Esophagus (tissue), 2 donors: Measurements from ENCODE around the gene SPNS1. TPM values are rescaled to one million over a fixed set of nuclear protein-coding genes. Genes with fewer than 3 reads are reported as not detected.
"Not testable (repeated sequence)": the region's sequence is repeated elsewhere in the genome, so short reads cannot be mapped to it uniquely, and the experiment has no call there.

ENCODE experiments used
- H3K27ac ChIP-seq, 2 donors: one replicate each; pipeline ENCODE4 v1.5.1; 2013; ENCODE audit warnings: low read depth in 2 of 2, mild to moderate bottlenecking in 2 of 2, inconsistent platforms in 1 of 2, low read length in 1 of 2, moderate library complexity in 1 of 2
- H3K27me3 ChIP-seq, 2 donors: one replicate each; pipeline ENCODE4 v1.6.1; 2013; ENCODE audit warnings: low read length in 2 of 2, control low read depth in 1 of 2, mild to moderate bottlenecking in 1 of 2; ENCODE audit not compliant: insufficient read depth in 2 of 2, control insufficient read depth in 1 of 2
- H3K36me3 ChIP-seq, 2 donors: one replicate each; pipeline ENCODE4 v1.6.1; 2013; ENCODE audit warnings: low read length in 1 of 2; ENCODE audit not compliant: control insufficient read depth in 2 of 2, insufficient read depth in 2 of 2
- H3K4me1 ChIP-seq, 2 donors: one replicate each; pipeline ENCODE4 v1.6.1; 2013; ENCODE audit warnings: low read length in 1 of 2; ENCODE audit not compliant: control insufficient read depth in 2 of 2, insufficient read depth in 2 of 2
- H3K4me3 ChIP-seq, 2 donors: one replicate each; pipeline ENCODE4 v1.5.1; 2013; ENCODE audit warnings: low read length in 2 of 2, mild to moderate bottlenecking in 2 of 2, low read depth in 1 of 2, moderate library complexity in 1 of 2
- H3K9me3 ChIP-seq, 2 donors: one replicate each; pipeline ENCODE4 v1.6.1; 2013; ENCODE audit warnings: mild to moderate bottlenecking in 2 of 2, low read depth in 1 of 2, low read length in 1 of 2, moderate library complexity in 1 of 2; ENCODE audit not compliant: control insufficient read depth in 2 of 2, insufficient read depth in 1 of 2
- WGBS, 2 donors: extraction: QIAGEN DNeasy Blood & Tissue Kit; methylation state at CpG; one replicate each; pipeline ENCODE4 v1.1.7; 2013; 5-methylcytosine and 5-hydroxymethylcytosine counted together
- polyA plus RNA-seq, 2 donors: library from polyadenylated mRNA; stranded (reverse); fragments of 200-250 nt; gene quantifications; one replicate each; pipeline ENCODE4 v1.2.3, GENCODE V29; 2013
- donor health status: healthy with polysubstance abuse.
- donor health status: Bipolar disorder and iron deficiency.

SPNS1 gene
- polyA plus RNA-seq, 2 donors = 22.2 to 24.6 TPM

GRCh38 chr16:28951410-28951943 is 23.1 kb upstream of the SPNS1 start:
- H3K27ac ChIP-seq = peak overlapping the region; percentile 90 to 93
- 2% methylated on average over 17 of the region's 17 CpGs for WGBS, 2 donors

DNA sequence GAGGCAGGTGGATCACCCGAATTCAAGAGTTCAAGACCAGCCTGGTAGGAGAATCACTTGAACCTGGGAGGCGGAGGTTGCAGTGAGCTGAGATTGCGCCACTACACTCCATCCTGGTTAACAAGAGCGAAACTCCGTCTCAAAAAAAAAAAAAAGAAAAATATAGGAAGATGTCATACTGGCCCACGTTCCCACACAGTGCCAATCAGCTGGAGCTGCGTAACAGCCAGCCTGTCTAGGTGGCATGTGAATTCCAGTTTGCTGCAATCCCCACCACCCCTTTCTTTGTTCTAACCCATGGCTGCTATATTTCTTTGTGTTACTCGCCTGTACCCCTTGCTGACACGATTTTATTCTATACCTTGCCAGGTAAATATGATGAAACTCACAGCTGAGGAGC is 16.4 kb upstream of the SPNS1 start:
- Histone ChIP-seq H3K4me3 (no peak overlapping the region), H3K27ac (no peak overlapping the region), H3K36me3 (peaks cover 12 to 35% of the 10 kb centered on the region in 2 donors), H3K9me3 (no peaks in the 10 kb centered on the region), H3K4me1 (no peaks in the 10 kb centered on the region), H3K27me3 (no peaks in the 10 kb centered on the region)
- WGBS, 2 donors = 90 to 95% methylated on average over 9 of the region's 9 CpGs

More at GRCh38 chr16:28951410-28951943, 23.1 kb upstream of the SPNS1 start:
- H3K4me1 ChIP-seq = peaks cover 0 to 3% of the 10 kb centered on the region in 2 donors
- H3K9me3 ChIP-seq = no peaks in the 10 kb centered on the region
- peaks cover 5 to 18% of the 10 kb centered on the region in 2 donors for H3K36me3 ChIP-seq
- H3K4me3 ChIP-seq = peak overlapping the region; percentile 90 to 94
- no peaks in the 10 kb centered on the region for H3K27me3 ChIP-seq

- Histone ChIP-seq H3K27me3 (no peaks in the 10 kb centered on the region), H3K4me1 (no peaks in the 10 kb centered on the region), H3K4me3 (no peak overlapping the region), H3K27ac (no peak overlapping the region), H3K36me3 (peaks cover 13 to 36% of the 10 kb centered on the region in 2 donors), H3K9me3 (no peaks in the 10 kb centered on the region)
- WGBS, 2 donors = 91 to 92% methylated on average over 6 of the region's 6 CpGs
Observed at GRCh38 chr16:28958836-28959235, 15.7 kb upstream of the SPNS1 start.

DNA sequence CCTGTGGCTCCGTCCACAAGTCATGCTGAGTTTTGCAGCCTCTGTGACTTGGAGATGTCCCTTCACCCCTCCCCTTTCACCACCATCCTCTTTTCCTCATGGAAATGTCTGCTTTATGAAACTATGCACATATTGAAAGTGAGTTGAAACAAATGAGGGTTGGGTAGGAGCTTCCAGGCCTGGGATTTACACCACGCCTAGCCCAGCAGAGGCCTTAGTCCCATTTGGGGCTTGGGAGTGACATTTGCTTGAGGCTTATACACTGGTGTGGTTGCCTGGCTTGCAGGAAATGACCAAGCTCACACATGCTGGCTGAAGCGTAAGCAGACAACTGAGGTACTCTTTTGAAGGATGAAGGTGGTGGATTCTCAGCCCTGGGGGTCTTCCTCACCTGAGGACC is 10.5 kb upstream of the SPNS1 start:
- 91 to 97% methylated on average over 3 of the region's 3 CpGs for WGBS, 2 donors
- no peaks in the 10 kb centered on the region for H3K9me3 ChIP-seq
- peaks cover 15 to 17% of the 10 kb centered on the region in 2 donors for H3K36me3 ChIP-seq
- no peaks in the 10 kb centered on the region for H3K4me1 ChIP-seq
- H3K27ac ChIP-seq = no peak overlapping the region
- H3K27me3 ChIP-seq = no peaks in the 10 kb centered on the region
- H3K4me3 ChIP-seq = no peak overlapping the region

- Histone ChIP-seq H3K4me3 (no peak overlapping the region), H3K9me3 (no peaks in the 10 kb centered on the region), H3K4me1 (no peaks in the 10 kb centered on the region), H3K27ac (no peak overlapping the region), H3K36me3 (peaks cover 15% of the 10 kb centered on the region in 2 donors), H3K27me3 (no peaks in the 10 kb centered on the region)
- 87 to 88% methylated on average over 2 of the region's 2 CpGs for WGBS, 2 donors
Observed at GRCh38 chr16:28964496-28964895, 10.1 kb upstream of the SPNS1 start.

DNA sequence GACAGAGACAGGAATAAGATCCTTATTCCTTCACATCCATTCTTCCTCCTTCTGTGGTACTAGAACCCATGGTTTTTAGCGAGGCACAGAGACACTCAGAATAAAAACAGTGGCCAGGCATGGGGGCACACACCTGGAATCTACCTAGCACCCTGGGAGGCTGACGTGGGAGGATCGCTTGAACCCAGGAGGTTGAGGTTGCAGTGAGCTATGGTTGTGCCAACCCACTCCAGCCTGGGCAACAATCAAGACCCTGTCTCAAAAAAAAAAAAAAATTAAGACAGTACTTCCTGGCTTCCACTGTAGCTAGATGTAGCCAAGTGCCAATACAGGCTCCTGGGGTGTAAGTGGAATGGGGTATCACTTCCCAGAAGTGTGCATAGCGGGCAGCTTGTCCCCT is 7.4 kb upstream of the SPNS1 start:
- H3K9me3 ChIP-seq = no peaks in the 10 kb centered on the region
- H3K36me3 ChIP-seq = peaks cover 15% of the 10 kb centered on the region in 2 donors
- no peak overlapping the region for H3K4me3 ChIP-seq
- no peaks in the 10 kb centered on the region for H3K27me3 ChIP-seq
- H3K4me1 ChIP-seq = no peaks in the 10 kb centered on the region
- H3K27ac ChIP-seq = no peak overlapping the region
- WGBS, 2 donors = 90 to 91% methylated on average over 4 of the region's 4 CpGs

GRCh38 chr16:28969696-28970095 is 4.9 kb upstream of the SPNS1 start:
- not testable (repeated sequence) for H3K4me1 ChIP-seq, H3K36me3 ChIP-seq, H3K4me3 ChIP-seq, H3K9me3 ChIP-seq, H3K27me3 ChIP-seq, H3K27ac ChIP-seq
- WGBS, 2 donors = 78 to 81% methylated on average over 2 of the region's 2 CpGs

- 0% methylated on average over 17 of the region's 17 CpGs for WGBS, 2 donors
Observed at GRCh38 chr16:28974007-28974436, 556 bp upstream of the SPNS1 start.

DNA sequence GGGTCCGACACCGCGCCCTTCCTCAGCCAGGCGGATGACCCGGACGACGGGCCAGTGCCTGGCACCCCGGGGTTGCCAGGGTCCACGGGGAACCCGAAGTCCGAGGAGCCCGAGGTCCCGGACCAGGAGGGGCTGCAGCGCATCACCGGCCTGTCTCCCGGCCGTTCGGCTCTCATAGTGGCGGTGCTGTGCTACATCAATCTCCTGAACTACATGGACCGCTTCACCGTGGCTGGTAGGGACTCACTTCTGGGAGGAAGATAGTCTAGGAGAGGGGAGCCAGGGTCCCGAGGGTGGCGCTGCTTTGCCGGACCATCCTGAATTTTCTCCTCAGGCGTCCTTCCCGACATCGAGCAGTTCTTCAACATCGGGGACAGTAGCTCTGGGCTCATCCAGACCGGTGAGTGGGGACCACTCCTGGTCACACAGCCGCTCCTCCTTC is 601 bp downstream of the SPNS1 start:
- WGBS, 2 donors = 7 to 8% methylated on average over 30 of the region's 30 CpGs
- H3K27me3 ChIP-seq = no peaks in the 10 kb centered on the region
- peak overlapping the region; percentile 65 to 91 for H3K4me3 ChIP-seq
- H3K4me1 ChIP-seq = peaks cover 0 to 4% of the 10 kb centered on the region in 2 donors
- H3K9me3 ChIP-seq = no peaks in the 10 kb centered on the region
- peak overlapping the region in 1 of 2 donors; percentile 51 for H3K27ac ChIP-seq
- H3K36me3 ChIP-seq = peaks cover 0 to 9% of the 10 kb centered on the region in 2 donors

More at GRCh38 chr16:28974007-28974436, 556 bp upstream of the SPNS1 start:
- H3K9me3 ChIP-seq = no peaks in the 10 kb centered on the region
- peak overlapping the region; percentile 9 to 82 for H3K27ac ChIP-seq
- H3K4me3 ChIP-seq = peak overlapping the region; percentile 65 to 91
- H3K27me3 ChIP-seq = no peaks in the 10 kb centered on the region
- H3K4me1 ChIP-seq = peaks cover 0 to 4% of the 10 kb centered on the region in 2 donors
- peaks cover 0 to 9% of the 10 kb centered on the region in 2 donors for H3K36me3 ChIP-seq
